ENCODE data around the gene DNASE1L1. TPM values are rescaled to one million over a fixed set of nuclear protein-coding genes. Genes with fewer than 3 reads are reported as not detected.

The DNASE1L1 gene
- total RNA-seq, 4 donors from 2014 or later = 15.9 to 156 (median 36.9) TPM

- TF ChIP-seq POLR2A (IDR thresholded peaks at IDR 0.05) (no peak), EP300 (IDR thresholded peaks at IDR 0.05; ENCODE audit: low read depth) (no peak), CTCF (IDR thresholded peaks at IDR 0.05) (no peak), POLR2AphosphoS5 (IDR thresholded peaks at IDR 0.05) (no peak)
- H3K36me3 ChIP-seq = peaks cover 0 to 5% (median 0%) of the 10 kb centered on the region in 4 donors
- no peak for DNase-seq
- intact Hi-C loops (cut with DNase I; ENCODE audit: low total_unique reads) (no loop called here), in situ Hi-C loops (cut with MboI; ENCODE audit: low pct_ligation_motif_present in 1 of 4, low pct_unique_long_range_greater_than_20kb in 1 of 4, low sequenced_read_pairs in 3 of 4) (no loop called here)
- H3K27me3 ChIP-seq = no peaks in the 10 kb centered on the region
- H3K4me3 ChIP-seq = no peak overlapping the region
- no peaks in the 10 kb centered on the region for H3K4me1 ChIP-seq
- 95% methylated on average over 27 of the region's 27 CpGs; no CpG with 5 or more reads in 1 of the 2 donors for WGBS, 2 donors (ENCODE audit: low coverage in 1 of 2)
- H3K9me3 ChIP-seq = no peaks in the 10 kb centered on the region
- H3K27ac ChIP-seq = peak overlapping the region in 3 of 4 donors; percentile 58 to 99 (median 70)
These were observed 51.8 kb downstream of the DNASE1L1 start for GRCh38 chrX:154357205-154357604.

GRCh38 chrX:154356596-154356995 is 52.5 kb downstream of the DNASE1L1 start:
- 80% methylated on average over 13 of the region's 13 CpGs; no CpG with 5 or more reads in 1 of the 2 donors for WGBS, 2 donors (ENCODE audit: low coverage in 1 of 2)
- Histone ChIP-seq H3K4me3 (no peak overlapping the region), H3K9me3 (no peaks in the 10 kb centered on the region), H3K36me3 (peaks cover 0 to 5% (median 0%) of the 10 kb centered on the region in 4 donors), H3K27ac (peak overlapping the region in 3 of 4 donors; percentile 58 to 99 (median 70)), H3K27me3 (no peaks in the 10 kb centered on the region), H3K4me1 (no peaks in the 10 kb centered on the region)
- no peak for DNase-seq
- in situ Hi-C loops (cut with MboI; ENCODE audit: low pct_ligation_motif_present in 1 of 4, low pct_unique_long_range_greater_than_20kb in 1 of 4, low sequenced_read_pairs in 3 of 4) = no loop called here
- intact Hi-C loops (cut with DNase I; ENCODE audit: low total_unique reads) = no loop called here
- TF ChIP-seq EP300 (IDR thresholded peaks at IDR 0.05; ENCODE audit: low read depth) (no peak), POLR2A (IDR thresholded peaks at IDR 0.05) (no peak), CTCF (IDR thresholded peaks at IDR 0.05) (no peak)

- peaks cover 0 to 7% (median 4%) of the 10 kb centered on the region in 4 donors for H3K4me1 ChIP-seq
- intact Hi-C loops (cut with DNase I; ENCODE audit: low total_unique reads) (no loop called here), in situ Hi-C loops (cut with MboI; ENCODE audit: low pct_ligation_motif_present in 1 of 4, low pct_unique_long_range_greater_than_20kb in 1 of 4, low sequenced_read_pairs in 3 of 4) (no loop called here)
- H3K4me3 ChIP-seq = no peak overlapping the region
- 91% methylated on average over 8 of the region's 12 CpGs; no CpG with 5 or more reads in 1 of the 2 donors for WGBS, 2 donors (ENCODE audit: low coverage in 1 of 2)
- no peaks in the 10 kb centered on the region for H3K9me3 ChIP-seq
- TF ChIP-seq EP300 (IDR thresholded peaks at IDR 0.05; ENCODE audit: low read depth) (no peak), POLR2A (IDR thresholded peaks at IDR 0.05) (no peak), CTCF (IDR thresholded peaks at IDR 0.05) (no peak), POLR2AphosphoS5 (IDR thresholded peaks at IDR 0.05) (no peak)
- peak overlapping the region in 3 of 4 donors; percentile 58 to 99 (median 70) for H3K27ac ChIP-seq
- H3K36me3 ChIP-seq = peaks cover 0 to 5% (median 0%) of the 10 kb centered on the region in 4 donors
- DNase-seq = no peak
- H3K27me3 ChIP-seq = no peaks in the 10 kb centered on the region
These were observed 53.3 kb downstream of the DNASE1L1 start for GRCh38 chrX:154355776-154356140.

- Histone ChIP-seq H3K36me3 (peaks cover 0 to 5% (median 0%) of the 10 kb centered on the region in 4 donors), H3K4me1 (peaks cover 0 to 11% (median 5%) of the 10 kb centered on the region in 4 donors), H3K27me3 (no peaks in the 10 kb centered on the region), H3K27ac (peak overlapping the region; percentile 23 to 99 (median 64)), H3K4me3 (no peak overlapping the region), H3K9me3 (no peaks in the 10 kb centered on the region)
- no peak for DNase-seq
- in situ Hi-C loops (cut with MboI; ENCODE audit: low pct_ligation_motif_present in 1 of 4, low pct_unique_long_range_greater_than_20kb in 1 of 4, low sequenced_read_pairs in 3 of 4) = no loop called here
- 83% methylated on average over 23 of the region's 30 CpGs; no CpG with 5 or more reads in 1 of the 2 donors for WGBS, 2 donors (ENCODE audit: low coverage in 1 of 2)
- TF ChIP-seq POLR2A (IDR thresholded peaks at IDR 0.05) (no peak), POLR2AphosphoS5 (IDR thresholded peaks at IDR 0.05) (no peak), EP300 (IDR thresholded peaks at IDR 0.05; ENCODE audit: low read depth) (no peak), CTCF (IDR thresholded peaks at IDR 0.05) (no peak)
- intact Hi-C loops (cut with DNase I; ENCODE audit: low total_unique reads) = no loop called here
These were observed 53.8 kb downstream of the DNASE1L1 start for GRCh38 chrX:154355094-154355775.

Measured in transverse colon (tissue), 4 donors.